GM18520 (cell line): Measurements from ENCODE around the gene RAI14.
"Not testable (repeated sequence)": the region's sequence is repeated elsewhere in the genome, so short reads cannot be mapped to it uniquely, and the experiment has no call there.

Source experiments
- ATAC-seq: cut with Tn5 transposase; IDR thresholded peaks from one replicate; pipeline ENCODE4 v1.9.1; 2021; ENCODE audit not compliant: unreplicated experiment

The RAI14 gene

DNA sequence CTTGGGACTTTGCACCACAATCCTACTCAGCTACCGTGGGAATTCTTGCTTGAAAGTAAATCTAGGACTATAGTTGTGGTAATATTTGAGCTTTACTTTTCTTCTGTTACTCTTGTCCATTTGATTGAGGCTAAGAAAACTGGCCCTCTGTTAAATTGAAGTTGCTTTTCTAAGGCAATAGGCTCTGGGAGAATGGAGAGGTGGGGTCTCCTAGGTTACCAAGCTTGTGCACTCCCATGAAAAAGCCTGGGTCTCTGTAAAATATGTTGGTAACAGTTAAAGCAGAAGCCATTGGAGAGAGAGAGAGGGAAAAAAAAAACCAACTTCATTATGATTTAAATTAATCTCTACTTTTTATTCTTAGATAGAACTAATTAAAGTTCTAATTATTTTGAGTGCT, 68.6 kb downstream of the RAI14 start:
- no peak for ATAC-seq

DNA sequence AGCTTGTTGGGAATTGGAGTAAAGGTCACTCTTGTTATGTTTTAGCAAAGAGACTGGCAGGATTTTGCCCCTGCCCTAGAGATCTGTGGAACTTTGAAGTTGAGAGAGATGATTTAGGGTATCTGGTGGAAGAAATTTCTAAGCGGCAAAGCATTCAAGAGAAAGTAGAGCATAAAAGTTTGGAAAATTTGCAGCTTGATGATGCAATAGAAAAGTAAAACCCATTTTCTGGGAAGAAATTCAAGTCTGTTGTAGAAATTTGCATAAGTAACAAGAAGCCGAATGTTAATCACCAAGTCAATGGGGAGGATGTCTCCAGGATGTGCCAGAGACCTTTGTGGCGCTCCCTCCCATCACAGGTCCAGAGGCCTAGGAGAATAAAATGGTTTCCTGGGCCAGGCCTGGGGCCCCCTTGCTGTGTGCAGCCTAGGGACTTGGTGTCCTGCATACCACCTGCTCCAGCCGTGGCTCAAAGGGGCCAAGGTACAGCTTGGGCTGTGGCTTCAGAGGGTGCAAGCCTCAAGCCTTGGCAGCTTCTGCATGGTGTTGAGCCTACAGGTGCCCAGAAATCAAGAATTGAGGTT, 71.1 kb downstream of the RAI14 start:
- ATAC-seq = not testable (repeated sequence)

DNA sequence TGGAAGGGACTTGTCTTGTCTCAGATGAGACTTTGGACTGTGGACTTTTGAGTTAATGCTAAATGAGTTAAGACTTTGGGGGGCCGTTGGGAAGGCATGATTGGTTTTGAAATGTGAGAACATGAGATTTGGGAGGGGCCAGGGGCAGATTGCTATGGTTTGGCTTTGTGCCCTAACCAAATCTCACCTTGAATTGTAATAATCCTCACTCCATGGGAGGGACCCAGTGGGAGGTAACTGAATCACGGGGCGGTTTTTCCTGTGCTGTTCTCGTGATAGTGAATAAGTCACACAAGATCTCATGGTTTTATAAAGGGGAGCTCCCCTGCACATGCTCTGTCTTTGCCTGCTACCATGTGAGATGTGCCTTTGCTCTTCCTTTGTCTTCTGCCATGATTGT, 72.1 kb downstream of the RAI14 start:
- ATAC-seq = no peak

DNA sequence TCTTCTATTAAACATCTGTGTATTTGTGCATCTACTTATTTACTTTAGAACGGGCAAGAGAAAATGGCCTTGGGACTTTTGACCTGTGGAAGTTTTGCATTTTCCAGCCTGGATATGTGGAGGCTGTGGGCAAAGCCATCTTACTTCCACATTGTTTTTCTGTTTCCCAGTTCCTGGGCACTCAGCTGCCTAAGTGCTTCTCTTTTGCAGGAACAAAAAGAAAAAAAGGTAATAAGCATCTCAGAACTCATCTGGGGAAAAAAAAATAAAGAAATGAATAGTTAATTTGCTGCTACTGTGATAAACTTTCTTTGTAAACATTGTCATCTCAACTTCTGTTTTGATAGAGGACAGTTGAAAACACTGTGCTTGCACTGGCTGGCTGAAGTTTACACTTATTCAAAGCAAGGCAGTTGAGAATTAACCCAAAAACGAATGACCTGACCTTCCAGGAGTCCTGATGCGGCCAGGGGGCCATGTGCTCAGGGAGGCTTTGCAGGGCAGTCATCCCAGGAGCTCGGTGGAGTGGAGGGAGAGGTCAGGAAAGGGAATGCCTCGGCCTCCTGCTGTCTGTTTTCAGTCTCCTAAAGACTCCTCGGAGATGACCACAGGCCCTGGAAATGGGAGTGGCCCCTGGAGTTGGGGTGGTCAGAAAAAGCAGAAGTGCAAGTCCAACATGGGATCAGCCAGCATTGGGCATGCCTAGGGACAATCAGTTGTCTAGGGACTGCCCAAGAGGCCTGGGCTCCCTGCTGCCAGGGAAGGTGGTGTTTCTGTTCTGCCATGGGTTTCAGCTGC, 75.5 kb downstream of the RAI14 start:
- no peak for ATAC-seq

DNA sequence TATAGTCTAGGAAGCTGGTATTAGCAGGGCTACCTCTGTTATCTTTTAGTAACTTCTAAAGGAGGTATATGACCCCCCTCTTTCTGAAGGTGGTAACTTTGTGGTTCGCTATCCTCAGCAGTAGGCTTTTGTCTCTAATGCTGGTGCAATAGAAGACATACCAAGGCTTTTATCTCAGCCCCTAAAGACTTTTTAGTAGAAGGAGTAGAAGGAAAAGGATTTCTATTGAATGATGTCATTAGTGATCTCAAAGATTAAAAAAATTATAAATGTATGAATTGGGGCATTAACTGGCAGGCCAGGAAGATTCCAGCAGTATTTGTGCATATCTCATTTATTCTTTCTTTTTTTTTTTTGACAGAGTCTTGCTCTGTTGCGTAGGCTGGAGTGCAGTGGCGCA, 78.2 kb downstream of the RAI14 start:
- ATAC-seq = no peak

DNA sequence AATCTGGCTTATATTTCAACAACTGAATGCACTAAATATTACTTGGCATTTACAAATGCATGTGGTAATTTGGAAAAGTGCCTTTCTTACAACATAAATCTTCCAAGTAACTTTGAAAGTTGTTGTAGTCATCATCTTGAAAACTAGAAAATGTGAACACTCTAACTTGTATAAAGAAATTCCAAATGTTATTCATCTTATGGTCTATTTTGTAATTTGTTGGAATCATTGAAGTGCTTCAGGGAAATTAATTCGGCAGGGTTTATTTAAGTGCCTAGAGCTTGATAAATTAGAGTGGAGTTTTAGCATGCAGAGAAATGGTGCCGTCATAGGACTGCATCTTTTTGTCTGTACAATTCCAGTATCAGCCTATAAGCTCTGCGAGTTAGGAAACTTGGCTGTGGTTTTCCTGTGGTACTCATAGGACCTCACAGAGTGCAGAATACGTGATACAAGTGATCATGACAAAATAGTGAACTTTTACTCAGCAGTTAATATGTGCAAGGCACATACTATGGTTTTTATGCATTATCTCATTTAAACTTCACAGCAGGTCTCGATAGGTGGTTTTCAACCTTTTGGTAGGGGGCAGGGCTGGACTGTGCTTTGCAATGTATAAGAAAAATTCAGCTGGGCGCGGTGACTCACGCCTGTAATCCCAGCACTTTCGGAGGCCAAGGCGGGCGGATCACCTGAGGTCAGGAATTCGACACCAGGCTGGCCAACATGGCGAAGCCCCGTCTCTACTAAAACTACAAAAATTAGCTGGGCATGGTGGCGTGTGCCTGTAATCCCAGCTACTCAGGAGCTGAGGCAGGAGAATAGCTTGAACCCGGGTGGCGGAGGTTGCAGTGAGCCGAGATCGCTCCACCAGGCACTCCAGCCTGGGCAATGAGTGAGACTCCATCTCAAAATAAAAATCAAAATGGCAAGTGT, 79.6 kb downstream of the RAI14 start:
- ATAC-seq = no peak

DNA sequence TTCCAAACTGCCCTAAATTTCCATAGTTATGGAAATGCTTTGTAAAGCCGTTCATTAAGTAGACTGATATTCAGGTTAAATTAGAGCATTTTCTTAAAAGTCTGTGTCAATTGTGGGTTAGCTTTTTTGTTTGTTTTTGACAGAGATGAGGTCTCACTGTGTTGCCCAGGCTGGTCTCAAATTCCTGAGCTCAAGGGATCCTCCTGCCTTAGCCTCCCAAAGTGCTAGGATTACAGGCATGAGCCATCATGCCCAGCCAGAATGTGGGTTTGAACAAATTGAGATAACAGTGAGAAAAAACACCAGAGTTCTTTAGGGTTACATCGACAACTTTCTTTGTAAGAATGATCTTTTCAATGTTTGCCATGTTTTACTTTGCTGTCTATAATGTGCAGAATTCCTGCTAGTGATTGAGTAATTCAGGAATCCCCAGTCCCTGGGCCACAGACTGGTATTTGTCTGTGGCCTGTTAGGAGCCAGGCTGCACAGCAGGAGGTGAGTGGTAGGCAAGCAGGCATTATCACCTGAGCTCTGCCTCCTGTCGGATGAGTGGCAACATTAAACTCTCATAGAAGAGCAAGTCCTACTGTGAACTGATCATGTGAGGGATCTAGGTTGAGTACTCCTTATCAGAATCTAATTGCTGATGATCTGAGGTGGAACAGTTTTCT, 80.5 kb downstream of the RAI14 start:
- no peak for ATAC-seq

DNA sequence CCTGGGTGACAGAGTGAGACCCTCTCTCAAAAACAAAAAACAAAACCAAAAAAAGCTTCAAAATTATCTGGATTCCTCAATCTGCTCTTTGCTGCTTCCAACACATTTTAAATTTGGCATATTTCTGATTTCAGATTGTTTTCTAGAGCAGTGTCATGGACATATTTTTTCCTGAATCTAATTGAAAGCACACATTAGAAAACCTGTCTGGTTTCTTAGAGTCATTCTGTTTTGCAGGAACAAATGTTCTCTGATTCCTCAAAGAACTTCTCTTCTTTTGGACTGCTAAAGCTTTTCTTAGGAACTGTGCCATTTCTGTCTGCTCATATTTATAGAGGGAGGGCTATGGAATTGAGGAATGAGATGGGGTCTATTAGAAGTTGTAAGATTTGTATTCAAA, 81.6 kb downstream of the RAI14 start:
- ATAC-seq = no peak

DNA sequence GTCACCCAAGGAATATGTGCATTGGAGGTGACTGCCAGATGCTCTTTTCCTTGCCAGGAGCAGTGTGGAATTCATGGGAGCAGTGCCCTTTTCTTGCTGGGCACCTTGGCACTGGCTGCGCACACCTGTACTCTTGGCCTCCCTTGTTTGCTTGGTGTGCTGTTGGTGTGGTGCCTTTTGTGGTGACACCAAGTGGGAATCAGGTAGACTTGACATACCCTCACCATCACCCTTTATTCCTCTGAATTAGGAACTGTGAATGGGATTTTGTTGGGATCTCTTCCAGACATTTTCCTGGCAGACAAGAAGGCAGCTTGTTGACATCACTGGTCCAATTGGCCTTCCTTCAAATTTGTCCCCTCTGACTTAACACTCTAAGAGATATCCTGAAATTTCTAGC, 82.3 kb downstream of the RAI14 start:
- ATAC-seq = no peak

DNA sequence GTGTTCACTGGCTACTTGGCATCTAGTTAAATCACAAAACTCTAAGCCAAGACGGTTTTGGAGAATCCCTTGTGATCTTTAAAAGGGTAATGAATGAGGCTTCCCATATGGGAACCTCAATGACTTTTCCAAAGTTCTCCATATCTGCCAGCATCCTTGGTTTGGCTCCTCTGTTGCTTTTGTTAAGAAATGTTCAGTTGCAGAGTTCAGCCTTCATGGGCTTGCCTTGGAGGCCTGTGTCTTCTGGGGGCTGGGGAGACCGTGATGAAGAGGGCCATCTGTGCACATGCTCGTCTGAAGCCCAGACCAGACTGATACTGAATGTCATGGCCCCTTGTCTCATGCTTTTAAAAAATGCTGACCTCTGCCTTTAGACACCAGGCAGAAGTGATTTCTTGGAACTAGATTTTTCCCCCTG, 84.3 kb downstream of the RAI14 start:
- ATAC-seq = no peak

DNA sequence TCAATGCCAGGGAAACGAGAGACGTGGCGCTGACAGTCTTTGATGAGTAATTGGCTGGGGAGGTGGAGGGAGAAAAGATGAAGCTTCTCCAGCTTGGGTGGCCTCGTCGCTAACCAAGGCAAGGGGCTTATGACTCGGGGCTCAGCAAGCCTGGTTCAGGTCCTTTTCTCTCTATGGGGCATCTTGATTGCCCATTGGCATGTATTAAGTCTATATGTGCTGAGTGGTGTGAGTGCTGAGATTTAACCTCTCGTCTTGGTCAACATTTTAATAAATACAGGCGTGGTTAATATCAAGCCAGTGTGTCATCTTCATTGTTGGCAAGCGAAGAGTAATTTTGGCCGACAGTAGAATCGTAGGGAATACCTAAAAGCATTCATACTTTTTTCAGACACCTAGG, 85.9 kb downstream of the RAI14 start:
- no peak for ATAC-seq

DNA sequence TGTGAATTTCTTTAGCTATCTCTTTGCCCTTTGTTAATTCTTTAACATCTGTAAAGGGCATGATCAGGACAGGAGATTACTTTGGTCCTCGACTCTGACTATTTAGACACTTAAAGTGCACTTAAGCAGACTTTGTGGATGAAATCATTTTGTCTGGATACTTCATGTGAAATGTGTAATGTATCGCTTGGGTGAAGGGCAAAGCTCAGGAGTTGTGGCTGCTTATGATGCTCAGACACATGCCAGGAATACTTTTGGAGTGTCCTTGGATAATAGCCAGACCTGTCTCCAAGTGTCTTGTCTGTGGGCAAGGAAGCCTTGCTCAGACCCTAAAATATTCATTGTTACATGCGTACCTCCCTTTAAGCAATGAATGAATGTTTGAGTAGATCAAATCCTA, 87.8 kb downstream of the RAI14 start:
- no peak for ATAC-seq

DNA sequence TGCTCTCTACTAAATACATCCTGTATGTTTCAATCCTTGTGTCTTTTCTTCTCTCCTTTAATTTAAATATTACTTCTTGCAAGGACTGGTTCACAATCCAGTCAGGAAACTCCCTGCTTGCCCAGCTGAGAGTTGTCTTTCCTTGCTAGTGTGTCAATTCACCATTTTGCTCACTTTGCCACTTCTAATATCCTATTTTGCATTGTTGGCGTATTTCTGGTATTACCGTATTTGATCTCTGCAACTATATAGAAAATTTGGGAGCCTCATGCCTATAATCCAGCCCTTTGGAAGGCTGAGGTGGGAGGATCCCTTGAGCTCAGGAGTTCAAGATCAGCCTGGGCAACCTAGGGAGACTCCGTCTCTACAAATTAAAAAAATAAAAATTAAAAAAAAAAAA, 92.3 kb downstream of the RAI14 start:
- ATAC-seq = no peak

DNA sequence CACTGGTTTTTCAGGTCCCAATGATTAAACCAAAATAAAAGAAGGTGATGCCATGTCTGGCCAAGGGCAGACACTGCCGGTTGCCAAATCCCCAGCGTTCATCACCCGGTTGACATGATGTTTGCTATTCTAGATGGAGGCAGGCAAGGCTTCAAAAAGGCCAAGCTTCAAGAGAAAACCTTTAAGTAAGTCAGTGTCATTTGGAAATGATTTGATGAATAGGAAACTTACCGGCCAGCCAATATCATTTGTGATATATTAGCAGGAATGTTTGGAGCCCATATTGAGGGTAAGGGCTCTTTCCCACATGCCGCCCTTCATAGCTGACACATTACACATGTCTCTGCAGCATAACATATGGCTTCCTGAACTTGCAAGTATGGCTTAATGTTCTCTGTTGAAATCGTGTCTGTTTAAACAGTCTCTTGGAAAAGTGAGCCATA, 93.3 kb downstream of the RAI14 start:
- no peak for ATAC-seq

DNA sequence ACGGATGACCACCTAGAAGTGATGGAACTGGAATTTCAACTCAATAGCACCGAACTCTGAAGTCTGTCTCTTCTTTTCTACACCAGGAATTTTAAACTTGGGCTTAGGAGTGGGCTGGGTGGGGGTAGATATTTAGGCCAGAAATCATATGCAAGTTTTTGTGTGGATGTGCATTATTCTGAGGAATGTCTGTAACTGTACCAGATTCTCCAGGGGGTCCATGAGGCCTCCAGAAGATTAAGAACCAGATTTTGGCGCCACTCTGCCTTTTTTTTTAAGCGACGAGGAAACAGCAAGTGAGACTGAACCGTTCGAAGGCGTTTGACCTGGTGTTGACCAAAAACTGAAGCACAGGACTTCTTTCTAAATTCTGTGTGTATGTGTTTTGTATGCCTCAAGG, 94.1 kb downstream of the RAI14 start:
- ATAC-seq = no peak

DNA sequence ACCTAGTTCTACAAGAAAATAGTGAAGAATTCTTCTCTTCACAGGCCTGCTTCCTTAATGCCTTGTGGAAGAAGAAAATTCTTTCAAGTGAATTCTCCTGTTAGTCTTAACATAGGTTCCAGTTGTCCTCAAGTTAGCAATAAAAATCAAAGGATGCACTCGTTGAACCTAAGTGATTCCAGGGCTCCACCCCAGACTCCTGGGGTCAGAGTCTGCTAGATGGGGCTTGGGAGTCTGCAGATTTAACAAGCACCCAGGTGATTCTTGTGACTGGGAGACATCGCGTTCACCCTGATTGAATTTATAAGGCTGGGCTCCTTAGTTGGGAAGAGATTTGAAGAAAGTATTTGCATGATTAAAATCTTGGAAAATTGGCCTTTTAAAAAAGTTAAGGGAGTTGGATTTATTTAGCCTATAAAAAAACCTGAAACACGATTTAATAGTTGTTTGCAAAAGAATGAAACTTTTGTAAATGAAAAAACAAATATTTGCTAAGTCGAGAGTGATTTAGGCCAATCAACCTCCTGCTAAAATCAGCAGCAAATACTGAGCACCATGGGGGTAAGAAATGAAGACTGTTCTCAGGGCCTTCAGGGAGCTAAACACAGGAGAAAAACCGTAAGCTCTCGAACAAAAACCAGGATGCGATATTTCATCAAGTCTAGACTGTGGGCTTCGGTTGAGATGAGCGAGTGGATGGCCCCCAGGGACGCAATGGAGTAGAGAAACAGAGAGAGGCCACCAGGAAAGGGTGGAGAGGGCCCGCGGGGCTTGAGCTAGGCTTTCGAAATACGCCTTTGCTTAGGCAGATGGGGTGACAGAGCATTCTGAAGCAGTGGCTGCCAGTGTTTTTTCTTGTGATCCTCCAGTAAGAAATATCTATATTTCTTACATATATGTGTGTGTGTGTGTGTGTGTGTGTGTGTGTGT, 95.9 kb downstream of the RAI14 start:
- ATAC-seq = no peak

DNA sequence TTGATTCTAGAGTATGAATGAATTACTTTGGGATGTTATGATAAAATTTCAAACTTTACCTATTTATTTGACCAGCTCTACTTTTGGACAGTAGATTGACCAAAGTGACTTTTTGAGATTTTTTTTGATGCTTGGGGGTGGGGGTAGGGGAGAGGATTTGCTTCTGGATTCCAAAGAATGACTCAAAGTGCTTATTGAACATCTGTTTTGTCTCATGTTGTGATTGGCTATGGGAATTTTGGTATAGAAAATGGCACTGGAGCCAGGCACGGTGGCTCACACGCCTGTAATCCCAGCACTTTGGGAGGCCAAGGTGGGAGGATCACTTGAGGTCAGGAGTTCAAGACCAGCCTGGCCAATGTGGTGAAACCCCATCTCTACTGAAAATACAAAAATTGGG, 97.1 kb downstream of the RAI14 start:
- ATAC-seq = not testable (repeated sequence)

DNA sequence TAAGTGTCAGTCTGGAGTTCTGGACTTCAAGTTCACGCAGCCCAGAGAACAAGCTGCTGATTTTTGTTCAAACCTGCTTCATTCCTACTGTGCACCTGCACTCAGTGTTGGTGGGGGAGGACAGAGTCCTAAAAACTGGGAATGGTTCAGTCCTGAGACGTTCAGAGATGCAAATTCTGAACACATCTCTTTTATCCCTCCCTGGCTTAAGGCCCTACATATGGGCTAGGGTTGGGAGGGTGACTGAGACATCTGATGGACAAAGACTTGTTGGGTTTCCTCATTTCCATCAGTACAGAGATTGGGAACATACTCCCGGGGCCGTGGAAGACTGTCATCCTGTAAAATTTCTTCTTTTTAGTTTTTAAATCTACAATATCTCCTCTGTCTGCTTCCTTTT, 99.8 kb downstream of the RAI14 start:
- no peak for ATAC-seq

DNA sequence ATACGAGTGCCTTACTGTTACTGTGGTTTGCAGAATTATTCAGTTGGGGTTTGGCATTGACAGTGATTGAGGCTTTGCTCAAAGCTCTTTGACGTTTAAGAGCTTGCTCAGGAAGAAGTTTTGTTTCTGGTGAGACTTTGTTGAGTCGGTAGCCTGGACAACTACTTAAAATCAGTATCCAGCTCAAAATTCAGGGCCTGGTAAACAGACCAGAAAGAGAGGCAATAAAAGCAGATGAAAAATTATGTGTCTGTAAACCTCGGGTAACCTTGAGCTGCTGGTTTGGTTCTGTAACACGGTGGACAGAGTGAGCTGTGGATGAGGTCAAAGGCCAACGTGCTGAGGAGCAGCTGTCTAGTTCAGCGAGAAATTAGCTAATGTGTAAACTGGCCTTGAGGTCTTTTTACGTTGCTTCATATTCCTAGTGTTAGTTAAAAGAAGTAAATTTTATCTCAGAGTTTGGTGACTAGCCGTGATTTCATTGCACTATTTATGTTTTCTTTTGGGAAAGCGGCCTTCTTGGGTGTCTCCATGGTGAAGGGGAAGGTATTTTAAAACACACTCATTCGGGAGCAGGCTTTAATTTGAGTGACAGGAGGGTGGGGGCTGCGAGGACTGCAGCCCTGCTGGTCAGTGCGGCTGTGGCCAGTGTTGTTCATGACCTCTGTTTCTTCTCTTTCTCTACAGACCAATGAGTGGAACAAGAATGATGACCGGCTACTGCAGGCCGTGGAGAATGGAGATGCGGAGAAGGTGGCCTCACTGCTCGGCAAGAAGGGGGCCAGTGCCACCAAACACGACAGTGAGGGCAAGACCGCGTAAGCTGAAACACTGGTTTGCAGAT, 100.9 kb downstream of the RAI14 start:
- no peak for ATAC-seq
